Measurements from ENCODE around the gene CARD14. TPM values are rescaled to one million over a fixed set of nuclear protein-coding genes. Genes with fewer than 3 reads are reported as not detected.
"Not testable (repeated sequence)": the region's sequence is repeated elsewhere in the genome, so short reads cannot be mapped to it uniquely, and the experiment has no call there.

CARD14 gene
- total RNA-seq, 1 experiment from 2014 or later = 2.3 TPM

DNA sequence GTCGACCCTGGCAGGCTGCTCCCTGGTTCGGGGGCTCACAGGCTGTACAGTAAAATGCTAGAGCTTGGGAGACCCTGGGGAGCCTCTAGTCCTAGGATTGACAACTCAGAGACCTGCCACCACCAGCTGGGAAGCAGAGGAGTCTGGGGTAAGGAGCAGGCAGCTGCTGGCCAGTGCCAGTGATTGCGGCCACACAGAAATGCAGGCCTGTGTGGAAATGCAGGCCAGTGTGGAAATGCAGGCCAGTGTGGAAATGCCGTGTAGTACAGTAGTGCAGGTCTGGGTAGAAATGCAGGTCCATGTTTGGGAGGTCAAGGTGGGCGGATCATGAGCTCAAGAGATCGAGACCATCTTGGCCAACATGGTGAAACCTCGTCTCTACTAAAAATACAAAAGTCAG lies 26.8 kb downstream of the CARD14 start:
- TF ChIP-seq EZH2 (IDR thresholded peaks at IDR 0.05; ENCODE audit: low read length, unreplicated experiment) (no peak), EZH2phosphoT487 (IDR thresholded peaks at IDR 0.05; ENCODE audit: borderline replicate concordance, low read length) (no peak), CTCF (conservative IDR thresholded peaks at IDR 0.05; ENCODE audit: low read depth, low read length) (no peak)
- Histone ChIP-seq H3K79me2 (ENCODE audit: low read length) (no peaks in the 10 kb centered on the region), H3F3A (ENCODE audit: low read length, unreplicated experiment) (no peaks in the 10 kb centered on the region), H3K4me2 (ENCODE audit: low read length) (no peak overlapping the region), H2AFZ (ENCODE audit: low read length) (no peak overlapping the region), H4K20me1 (ENCODE audit: low read length) (no peaks in the 10 kb centered on the region), H3K27ac (ENCODE audit: low read length) (no peak overlapping the region), H3K4me3 (ENCODE audit: low read length) (no peak overlapping the region), H3K36me3 (ENCODE audit: low read depth, low read length) (no peaks in the 10 kb centered on the region), H3K9me3 (ENCODE audit: low read length) (no peaks in the 10 kb centered on the region), H3K9me2 (replicated peaks; ENCODE audit: low read length) (no peaks in the 10 kb centered on the region), H3K9ac (ENCODE audit: low read length) (no peak overlapping the region), H3K4me1 (ENCODE audit: insufficient read depth, low read length) (no peaks in the 10 kb centered on the region), H3K27me3 (ENCODE audit: low read length) (no peaks in the 10 kb centered on the region)
- intact Hi-C loops (cut with micrococcal nuclease) = loop anchor here (2.0 kb wide), 1 partner anchor 56 kb away; no protein-coding TSS in a partner anchor
- ATAC-seq (no peak), DNase-seq (no peak)
- ChIA-PET CTCF (no interaction called here), POLR2A (ENCODE audit: unreplicated experiment) (no interaction called here)
- no TSS peak for BruUV-seq (replicated peaks)

DNA sequence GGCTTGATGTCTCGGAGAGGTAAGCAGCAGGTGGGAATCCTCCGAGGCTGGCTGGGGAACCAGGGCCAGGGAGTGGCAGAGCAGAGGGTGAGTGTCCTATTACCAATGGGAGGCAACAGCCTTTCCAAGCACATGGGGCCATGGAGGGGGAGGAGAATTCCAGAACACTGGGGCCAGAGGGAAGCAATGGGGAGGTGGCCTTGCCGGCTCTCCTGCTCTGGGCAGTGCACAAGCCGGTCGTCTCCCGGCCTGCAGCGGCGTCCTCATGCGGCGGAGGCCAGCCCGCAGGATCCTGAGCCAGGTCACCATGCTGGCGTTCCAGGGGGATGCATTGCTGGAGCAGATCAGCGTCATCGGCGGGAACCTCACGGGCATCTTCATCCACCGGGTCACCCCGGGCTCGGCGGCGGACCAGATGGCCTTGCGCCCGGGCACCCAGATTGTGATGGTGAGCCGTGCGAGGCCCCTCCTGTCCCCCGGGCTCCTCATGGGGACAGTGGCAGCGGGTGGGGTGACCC lies 28.4 kb downstream of the CARD14 start:
- Histone ChIP-seq H3K9me3 (ENCODE audit: low read length) (no peaks in the 10 kb centered on the region), H3K36me3 (ENCODE audit: low read depth, low read length) (no peaks in the 10 kb centered on the region), H3K4me2 (ENCODE audit: low read length) (no peak overlapping the region), H3K27me3 (ENCODE audit: low read length) (no peaks in the 10 kb centered on the region), H2AFZ (ENCODE audit: low read length) (no peak overlapping the region), H3K9ac (ENCODE audit: low read length) (no peak overlapping the region), H3K79me2 (ENCODE audit: low read length) (no peaks in the 10 kb centered on the region), H3K4me1 (ENCODE audit: insufficient read depth, low read length) (no peaks in the 10 kb centered on the region), H3F3A (ENCODE audit: low read length, unreplicated experiment) (no peaks in the 10 kb centered on the region), H3K4me3 (ENCODE audit: low read length) (no peak overlapping the region), H4K20me1 (ENCODE audit: low read length) (no peaks in the 10 kb centered on the region), H3K9me2 (replicated peaks; ENCODE audit: low read length) (no peaks in the 10 kb centered on the region), H3K27ac (ENCODE audit: low read length) (no peak overlapping the region)
- ChIA-PET POLR2A (ENCODE audit: unreplicated experiment) (no interaction called here), CTCF (no interaction called here)
- ATAC-seq (peak; percentile 42), DNase-seq (no peak)
- BruUV-seq (replicated peaks) = no TSS peak
- TF ChIP-seq CTCF (conservative IDR thresholded peaks at IDR 0.05; ENCODE audit: low read depth, low read length) (no peak), EZH2phosphoT487 (IDR thresholded peaks at IDR 0.05; ENCODE audit: borderline replicate concordance, low read length) (no peak), EZH2 (IDR thresholded peaks at IDR 0.05; ENCODE audit: low read length, unreplicated experiment) (no peak)
- intact Hi-C loops (cut with micrococcal nuclease) = no loop called here

DNA sequence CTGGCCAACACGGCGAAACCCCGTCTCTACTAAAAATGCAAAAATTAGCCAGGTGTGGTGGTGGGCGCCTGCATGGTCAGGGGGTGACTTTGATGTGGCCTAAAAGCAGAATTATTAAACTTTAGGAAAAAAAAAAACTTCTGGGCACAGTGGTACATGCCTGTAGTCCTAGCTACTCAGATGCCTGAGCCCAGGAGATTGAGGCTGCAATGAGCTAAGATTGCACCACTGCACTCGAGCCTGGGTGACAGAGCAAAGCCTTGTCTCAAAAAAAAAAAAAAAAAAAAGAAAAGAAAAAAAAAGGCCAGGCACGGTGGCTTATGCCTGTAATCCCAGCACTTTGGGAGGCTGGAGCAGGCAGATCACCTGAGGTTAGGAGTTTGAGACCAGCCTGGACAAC lies 29.5 kb downstream of the CARD14 start:
- H3K27ac ChIP-seq (ENCODE audit: low read length); H2AFZ ChIP-seq (ENCODE audit: low read length); H3K27me3 ChIP-seq (ENCODE audit: low read length); H3K9ac ChIP-seq (ENCODE audit: low read length); H3K9me2 ChIP-seq (replicated peaks; ENCODE audit: low read length); DNase-seq; ATAC-seq; intact Hi-C loops (cut with micrococcal nuclease); H3K79me2 ChIP-seq (ENCODE audit: low read length); H3K4me2 ChIP-seq (ENCODE audit: low read length); H3K36me3 ChIP-seq (ENCODE audit: low read depth, low read length); H3K4me1 ChIP-seq (ENCODE audit: insufficient read depth, low read length); POLR2A ChIA-PET (ENCODE audit: unreplicated experiment); H3K4me3 ChIP-seq (ENCODE audit: low read length); H3F3A ChIP-seq (ENCODE audit: low read length, unreplicated experiment); BruUV-seq (replicated peaks); H3K9me3 ChIP-seq (ENCODE audit: low read length); H4K20me1 ChIP-seq (ENCODE audit: low read length): not testable (repeated sequence)
- CTCF ChIA-PET = interaction anchor here (0.6 kb wide), 1 partner anchor 71 kb away, joined by 6 read pairs; no protein-coding TSS in a partner anchor

Data from PC-3 (cell line).